H1 (cell line): ENCODE results near the gene NCAPD2. TPM values are rescaled to one million over a fixed set of nuclear protein-coding genes. Genes with fewer than 3 reads are reported as not detected.

Experiments
- PHF8 ChIP-seq: fragments of 200-600 bp; sonication (generic); conservative IDR thresholded peaks from 2 replicates; pipeline ENCODE4 v1.7.1; 2012; ENCODE audit warnings: low read depth, mild to moderate bottlenecking, inconsistent platforms, low read length, moderate library complexity
- polyA plus RNA-seq, 7 experiments: library from polyadenylated mRNA; depleted of rRNA in 3 of 7; stranded (reverse) in 5 of 7; unstranded in 2 of 7; fragments of >200 nt in 5 of 7; fragments of 200-250 nt in 2 of 7; gene quantifications; 1 replicate in 5 of 7; 2 replicates in 1 of 7; 4 replicates in 1 of 7; pipeline versions ENCODE4 v1.2.1 to v1.2.3, GENCODE V29; 2011 to 2013; ENCODE audit warnings: missing spikeins in 2 of 7, mixed read lengths in 2 of 7
- total RNA-seq: library from RNA; stranded (reverse); fragmentation: NEBNext Ultra II Directional; extraction: Animal tissue kit (Norgen Biotek cat#: 25700); gene quantifications from 2 replicates; pipeline ENCODE4 v1.2.1, GENCODE V29; 2021
- TF ChIP-seq, protein P1 (sequence below): fragments of 300-600 bp; sonication (generic); IDR thresholded peaks from 2 replicates; pipeline ENCODE4 v1.7.1; 2012; ENCODE audit warnings: low read length, moderate library complexity, mild to moderate bottlenecking, inconsistent platforms; ENCODE audit not compliant: insufficient replicate concordance

Gene NCAPD2
- total and polyA plus RNA-seq, 2 of the 8 experiments (the other 6 are each of a cell fraction or from before 2014, with no cell fraction given), result 55.8 to 132 TPM

DNA sequence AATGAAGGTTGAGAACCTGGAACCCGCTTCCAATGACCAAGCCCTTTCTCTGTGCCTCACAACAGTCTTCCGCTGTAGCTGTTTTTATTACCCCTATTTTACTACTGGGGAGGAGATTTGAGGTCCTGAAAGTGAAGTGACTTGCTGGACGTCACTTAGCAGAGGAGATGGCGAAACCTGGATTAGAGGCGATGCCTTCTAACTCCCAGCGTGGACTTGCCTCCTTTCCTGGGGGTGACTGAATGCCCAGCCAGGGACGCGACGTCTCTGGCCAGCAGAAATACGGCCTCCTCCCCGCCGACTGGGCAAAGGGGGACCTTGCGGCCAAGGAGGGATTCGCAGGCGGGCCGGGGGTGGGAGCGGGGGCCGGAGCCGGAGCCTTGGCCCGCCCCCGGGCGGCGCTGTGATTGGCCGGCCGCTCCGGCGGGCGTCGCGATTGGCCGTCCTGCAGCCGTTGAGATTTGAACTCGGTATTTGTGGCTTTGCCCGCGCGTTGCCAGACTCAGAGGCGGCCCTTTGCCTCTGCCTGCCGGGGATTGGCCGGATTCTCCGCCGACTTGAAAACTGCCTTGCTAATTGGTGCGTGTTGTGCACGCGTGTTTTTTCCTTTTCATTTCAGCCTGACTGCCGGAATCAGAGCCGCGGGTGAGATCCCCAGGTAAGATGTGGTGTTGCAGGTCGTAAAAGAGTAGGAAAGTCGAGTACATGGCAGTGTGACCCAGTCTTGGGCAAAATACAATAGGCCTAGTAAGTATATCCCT lies at the start of gene NCAPD2 (continued):
- TF ChIP-seq, protein P1, sequence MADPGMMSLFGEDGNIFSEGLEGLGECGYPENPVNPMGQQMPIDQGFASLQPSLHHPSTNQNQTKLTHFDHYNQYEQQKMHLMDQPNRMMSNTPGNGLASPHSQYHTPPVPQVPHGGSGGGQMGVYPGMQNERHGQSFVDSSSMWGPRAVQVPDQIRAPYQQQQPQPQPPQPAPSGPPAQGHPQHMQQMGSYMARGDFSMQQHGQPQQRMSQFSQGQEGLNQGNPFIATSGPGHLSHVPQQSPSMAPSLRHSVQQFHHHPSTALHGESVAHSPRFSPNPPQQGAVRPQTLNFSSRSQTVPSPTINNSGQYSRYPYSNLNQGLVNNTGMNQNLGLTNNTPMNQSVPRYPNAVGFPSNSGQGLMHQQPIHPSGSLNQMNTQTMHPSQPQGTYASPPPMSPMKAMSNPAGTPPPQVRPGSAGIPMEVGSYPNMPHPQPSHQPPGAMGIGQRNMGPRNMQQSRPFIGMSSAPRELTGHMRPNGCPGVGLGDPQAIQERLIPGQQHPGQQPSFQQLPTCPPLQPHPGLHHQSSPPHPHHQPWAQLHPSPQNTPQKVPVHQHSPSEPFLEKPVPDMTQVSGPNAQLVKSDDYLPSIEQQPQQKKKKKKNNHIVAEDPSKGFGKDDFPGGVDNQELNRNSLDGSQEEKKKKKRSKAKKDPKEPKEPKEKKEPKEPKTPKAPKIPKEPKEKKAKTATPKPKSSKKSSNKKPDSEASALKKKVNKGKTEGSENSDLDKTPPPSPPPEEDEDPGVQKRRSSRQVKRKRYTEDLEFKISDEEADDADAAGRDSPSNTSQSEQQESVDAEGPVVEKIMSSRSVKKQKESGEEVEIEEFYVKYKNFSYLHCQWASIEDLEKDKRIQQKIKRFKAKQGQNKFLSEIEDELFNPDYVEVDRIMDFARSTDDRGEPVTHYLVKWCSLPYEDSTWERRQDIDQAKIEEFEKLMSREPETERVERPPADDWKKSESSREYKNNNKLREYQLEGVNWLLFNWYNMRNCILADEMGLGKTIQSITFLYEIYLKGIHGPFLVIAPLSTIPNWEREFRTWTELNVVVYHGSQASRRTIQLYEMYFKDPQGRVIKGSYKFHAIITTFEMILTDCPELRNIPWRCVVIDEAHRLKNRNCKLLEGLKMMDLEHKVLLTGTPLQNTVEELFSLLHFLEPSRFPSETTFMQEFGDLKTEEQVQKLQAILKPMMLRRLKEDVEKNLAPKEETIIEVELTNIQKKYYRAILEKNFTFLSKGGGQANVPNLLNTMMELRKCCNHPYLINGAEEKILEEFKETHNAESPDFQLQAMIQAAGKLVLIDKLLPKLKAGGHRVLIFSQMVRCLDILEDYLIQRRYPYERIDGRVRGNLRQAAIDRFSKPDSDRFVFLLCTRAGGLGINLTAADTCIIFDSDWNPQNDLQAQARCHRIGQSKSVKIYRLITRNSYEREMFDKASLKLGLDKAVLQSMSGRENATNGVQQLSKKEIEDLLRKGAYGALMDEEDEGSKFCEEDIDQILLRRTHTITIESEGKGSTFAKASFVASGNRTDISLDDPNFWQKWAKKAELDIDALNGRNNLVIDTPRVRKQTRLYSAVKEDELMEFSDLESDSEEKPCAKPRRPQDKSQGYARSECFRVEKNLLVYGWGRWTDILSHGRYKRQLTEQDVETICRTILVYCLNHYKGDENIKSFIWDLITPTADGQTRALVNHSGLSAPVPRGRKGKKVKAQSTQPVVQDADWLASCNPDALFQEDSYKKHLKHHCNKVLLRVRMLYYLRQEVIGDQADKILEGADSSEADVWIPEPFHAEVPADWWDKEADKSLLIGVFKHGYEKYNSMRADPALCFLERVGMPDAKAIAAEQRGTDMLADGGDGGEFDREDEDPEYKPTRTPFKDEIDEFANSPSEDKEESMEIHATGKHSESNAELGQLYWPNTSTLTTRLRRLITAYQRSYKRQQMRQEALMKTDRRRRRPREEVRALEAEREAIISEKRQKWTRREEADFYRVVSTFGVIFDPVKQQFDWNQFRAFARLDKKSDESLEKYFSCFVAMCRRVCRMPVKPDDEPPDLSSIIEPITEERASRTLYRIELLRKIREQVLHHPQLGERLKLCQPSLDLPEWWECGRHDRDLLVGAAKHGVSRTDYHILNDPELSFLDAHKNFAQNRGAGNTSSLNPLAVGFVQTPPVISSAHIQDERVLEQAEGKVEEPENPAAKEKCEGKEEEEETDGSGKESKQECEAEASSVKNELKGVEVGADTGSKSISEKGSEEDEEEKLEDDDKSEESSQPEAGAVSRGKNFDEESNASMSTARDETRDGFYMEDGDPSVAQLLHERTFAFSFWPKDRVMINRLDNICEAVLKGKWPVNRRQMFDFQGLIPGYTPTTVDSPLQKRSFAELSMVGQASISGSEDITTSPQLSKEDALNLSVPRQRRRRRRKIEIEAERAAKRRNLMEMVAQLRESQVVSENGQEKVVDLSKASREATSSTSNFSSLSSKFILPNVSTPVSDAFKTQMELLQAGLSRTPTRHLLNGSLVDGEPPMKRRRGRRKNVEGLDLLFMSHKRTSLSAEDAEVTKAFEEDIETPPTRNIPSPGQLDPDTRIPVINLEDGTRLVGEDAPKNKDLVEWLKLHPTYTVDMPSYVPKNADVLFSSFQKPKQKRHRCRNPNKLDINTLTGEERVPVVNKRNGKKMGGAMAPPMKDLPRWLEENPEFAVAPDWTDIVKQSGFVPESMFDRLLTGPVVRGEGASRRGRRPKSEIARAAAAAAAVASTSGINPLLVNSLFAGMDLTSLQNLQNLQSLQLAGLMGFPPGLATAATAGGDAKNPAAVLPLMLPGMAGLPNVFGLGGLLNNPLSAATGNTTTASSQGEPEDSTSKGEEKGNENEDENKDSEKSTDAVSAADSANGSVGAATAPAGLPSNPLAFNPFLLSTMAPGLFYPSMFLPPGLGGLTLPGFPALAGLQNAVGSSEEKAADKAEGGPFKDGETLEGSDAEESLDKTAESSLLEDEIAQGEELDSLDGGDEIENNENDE, result no peak
- peak; percentile 33 for TF ChIP-seq PHF8
